ENCODE data around the gene BHLHE41.

DNA sequence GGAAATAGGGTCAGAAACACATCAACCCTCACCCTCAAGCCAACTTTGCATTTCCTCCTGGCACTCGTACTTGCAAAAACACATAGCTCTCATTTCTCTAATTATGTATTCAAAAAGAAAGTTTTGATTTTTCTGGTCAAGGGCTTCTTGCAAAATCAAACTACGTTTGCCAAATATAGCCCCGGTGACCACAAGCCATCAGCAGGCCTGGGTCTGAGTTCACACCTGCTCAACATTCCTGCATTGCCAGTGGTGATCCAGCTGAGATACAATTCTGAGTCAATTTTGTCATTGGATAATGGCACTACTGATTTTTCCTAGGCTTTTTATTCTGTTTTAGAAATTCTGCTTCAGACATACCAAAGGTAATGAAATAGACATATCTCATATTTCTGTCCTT, 10.7 kb upstream of the BHLHE41 start:
- TF ChIP-seq, protein P1, sequence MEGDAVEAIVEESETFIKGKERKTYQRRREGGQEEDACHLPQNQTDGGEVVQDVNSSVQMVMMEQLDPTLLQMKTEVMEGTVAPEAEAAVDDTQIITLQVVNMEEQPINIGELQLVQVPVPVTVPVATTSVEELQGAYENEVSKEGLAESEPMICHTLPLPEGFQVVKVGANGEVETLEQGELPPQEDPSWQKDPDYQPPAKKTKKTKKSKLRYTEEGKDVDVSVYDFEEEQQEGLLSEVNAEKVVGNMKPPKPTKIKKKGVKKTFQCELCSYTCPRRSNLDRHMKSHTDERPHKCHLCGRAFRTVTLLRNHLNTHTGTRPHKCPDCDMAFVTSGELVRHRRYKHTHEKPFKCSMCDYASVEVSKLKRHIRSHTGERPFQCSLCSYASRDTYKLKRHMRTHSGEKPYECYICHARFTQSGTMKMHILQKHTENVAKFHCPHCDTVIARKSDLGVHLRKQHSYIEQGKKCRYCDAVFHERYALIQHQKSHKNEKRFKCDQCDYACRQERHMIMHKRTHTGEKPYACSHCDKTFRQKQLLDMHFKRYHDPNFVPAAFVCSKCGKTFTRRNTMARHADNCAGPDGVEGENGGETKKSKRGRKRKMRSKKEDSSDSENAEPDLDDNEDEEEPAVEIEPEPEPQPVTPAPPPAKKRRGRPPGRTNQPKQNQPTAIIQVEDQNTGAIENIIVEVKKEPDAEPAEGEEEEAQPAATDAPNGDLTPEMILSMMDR (IDR thresholded peaks at IDR 0.05), result no peak
- TF ChIP-seq POLR2A (IDR thresholded peaks at IDR 0.05), result no peak
